BE2C (cell line): ENCODE results near the gene ATG4D.

Source experiments
- DNase-seq: peaks from one replicate; pipeline ENCODE4 v3.0.0-alpha.2; 2020
- H3K27me3 ChIP-seq: fragments of 250-450 bp; sonication (Bioruptor Pico); 2 replicates; pipeline ENCODE4 v1.5.1; 2020; ENCODE audit warnings: mild to moderate bottlenecking
- H3K36me3 ChIP-seq: fragments of 250-450 bp; sonication (Bioruptor Pico); 2 replicates; pipeline ENCODE4 v1.5.1; 2020; ENCODE audit warnings: mild to moderate bottlenecking
- H3K4me1 ChIP-seq: fragments of 250-450 bp; sonication (Bioruptor Pico); 2 replicates; pipeline ENCODE4 v1.5.1; 2020
- H3K4me3 ChIP-seq: 2 replicates; pipeline ENCODE4 v1.5.1; 2011; ENCODE audit warnings: low read depth, low read length
- H3K9me3 ChIP-seq: fragments of 250-450 bp; sonication (Bioruptor Pico); 2 replicates; pipeline ENCODE4 v1.5.1; 2020
- TF ChIP-seq, protein P1 (sequence below): IDR thresholded peaks from 2 replicates; pipeline ENCODE4 v1.5.1; 2012; ENCODE audit warnings: mild to moderate bottlenecking, low read depth, low read length

ATG4D gene

DNA sequence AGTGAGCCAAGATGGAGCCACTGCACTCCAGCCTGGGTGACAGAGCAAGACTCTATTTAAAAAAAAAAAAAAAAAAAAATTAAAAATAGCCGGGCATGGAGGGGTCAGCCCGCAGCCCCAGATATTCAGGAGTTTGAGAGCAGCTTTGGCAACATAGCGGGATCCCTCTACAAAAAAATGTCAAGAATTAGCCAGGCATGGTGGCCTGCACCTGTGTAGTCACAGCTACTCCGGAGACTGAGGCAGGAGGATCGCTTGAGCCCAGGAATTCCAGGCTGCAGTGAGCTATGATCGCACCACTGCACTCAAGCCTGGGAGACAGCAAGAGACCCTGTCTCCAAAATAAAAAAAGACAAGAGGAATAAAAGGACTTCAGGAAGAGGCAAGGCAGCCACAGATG, 42.7 kb downstream of the ATG4D start:
- H3K9me3 ChIP-seq, result no peaks in the 10 kb centered on the region
- H3K27me3 ChIP-seq, result peaks cover 22% of the 10 kb centered on the region
- H3K4me1 ChIP-seq, result no peaks in the 10 kb centered on the region
- H3K4me3 ChIP-seq, result no peak overlapping the region
- TF ChIP-seq, protein P1, sequence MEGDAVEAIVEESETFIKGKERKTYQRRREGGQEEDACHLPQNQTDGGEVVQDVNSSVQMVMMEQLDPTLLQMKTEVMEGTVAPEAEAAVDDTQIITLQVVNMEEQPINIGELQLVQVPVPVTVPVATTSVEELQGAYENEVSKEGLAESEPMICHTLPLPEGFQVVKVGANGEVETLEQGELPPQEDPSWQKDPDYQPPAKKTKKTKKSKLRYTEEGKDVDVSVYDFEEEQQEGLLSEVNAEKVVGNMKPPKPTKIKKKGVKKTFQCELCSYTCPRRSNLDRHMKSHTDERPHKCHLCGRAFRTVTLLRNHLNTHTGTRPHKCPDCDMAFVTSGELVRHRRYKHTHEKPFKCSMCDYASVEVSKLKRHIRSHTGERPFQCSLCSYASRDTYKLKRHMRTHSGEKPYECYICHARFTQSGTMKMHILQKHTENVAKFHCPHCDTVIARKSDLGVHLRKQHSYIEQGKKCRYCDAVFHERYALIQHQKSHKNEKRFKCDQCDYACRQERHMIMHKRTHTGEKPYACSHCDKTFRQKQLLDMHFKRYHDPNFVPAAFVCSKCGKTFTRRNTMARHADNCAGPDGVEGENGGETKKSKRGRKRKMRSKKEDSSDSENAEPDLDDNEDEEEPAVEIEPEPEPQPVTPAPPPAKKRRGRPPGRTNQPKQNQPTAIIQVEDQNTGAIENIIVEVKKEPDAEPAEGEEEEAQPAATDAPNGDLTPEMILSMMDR, result no peak
- H3K36me3 ChIP-seq, result no peaks in the 10 kb centered on the region
- DNase-seq, result no peak

DNA sequence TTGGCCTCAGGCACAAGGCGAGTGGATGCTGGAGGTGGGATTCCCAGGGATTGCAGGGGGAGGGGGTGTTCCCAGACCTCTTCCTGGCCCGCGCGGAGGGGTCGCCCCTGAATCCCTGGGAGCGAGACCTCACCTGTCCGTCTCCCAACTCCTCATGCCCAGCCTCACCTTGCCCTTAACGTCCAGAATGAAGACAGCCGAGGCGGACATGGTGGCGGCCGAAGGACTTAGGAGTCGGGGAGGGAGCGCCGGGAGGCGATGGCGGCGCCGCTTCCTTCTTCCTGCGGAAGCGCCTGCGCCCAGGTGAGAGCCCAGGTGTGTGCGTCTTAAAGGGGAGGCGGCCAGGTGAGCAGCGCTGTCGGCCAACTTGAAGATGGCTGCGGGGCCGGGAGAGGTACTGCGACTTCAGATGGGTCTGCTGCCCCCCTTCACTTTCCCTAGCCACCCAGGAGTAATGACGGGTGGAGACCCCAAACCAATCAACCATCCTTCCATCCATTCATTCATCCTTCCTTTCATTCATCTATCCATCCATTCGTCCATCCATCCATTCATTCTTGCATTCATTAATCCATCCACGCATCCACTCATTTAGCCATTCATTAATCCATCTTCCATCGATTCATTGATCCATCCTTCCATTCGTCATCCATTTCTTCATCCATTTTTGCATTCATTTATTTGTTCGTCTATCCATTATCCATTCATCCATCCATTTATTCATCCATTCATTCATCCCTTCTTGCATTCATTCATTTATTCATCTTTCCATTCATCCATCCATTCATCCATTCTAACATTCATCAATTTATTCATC, 43.5 kb downstream of the ATG4D start, which contains the start of gene AP1M2:
Gene AP1M2 (minus strand): TSS at position 291 of the 817 bp plus-strand sequence. CDS start 81 bp downstream, at position 210.
- no peak for DNase-seq
- peaks cover 22% of the 10 kb centered on the region for H3K27me3 ChIP-seq
- no peak within 1 kb of the TSS for H3K4me3 ChIP-seq
- TF ChIP-seq, protein P1, result no peak
- no peaks in the 10 kb centered on the region for H3K9me3 ChIP-seq
- no peaks in the 10 kb centered on the region for H3K36me3 ChIP-seq
- no peaks in the 10 kb centered on the region for H3K4me1 ChIP-seq

DNA sequence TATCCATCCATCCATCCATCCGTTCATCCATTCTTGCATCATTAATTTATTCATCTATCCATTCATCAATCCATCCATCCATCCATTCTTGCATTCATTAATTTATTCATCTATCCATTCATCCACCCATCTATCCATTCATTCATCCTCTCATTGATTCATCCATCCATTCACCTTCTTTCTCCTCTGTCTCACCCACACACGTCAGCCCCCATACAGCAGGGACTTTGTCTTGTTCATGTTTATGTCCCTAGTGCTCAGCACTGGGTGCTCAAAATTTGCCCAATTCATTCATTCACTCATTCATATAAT, 44.1 kb downstream of the ATG4D start:
- no peaks in the 10 kb centered on the region for H3K36me3 ChIP-seq
- no peaks in the 10 kb centered on the region for H3K4me1 ChIP-seq
- peaks cover 22% of the 10 kb centered on the region for H3K27me3 ChIP-seq
- no peaks in the 10 kb centered on the region for H3K9me3 ChIP-seq
- H3K4me3 ChIP-seq, result no peak overlapping the region
- TF ChIP-seq, protein P1, result no peak
- no peak for DNase-seq

DNA sequence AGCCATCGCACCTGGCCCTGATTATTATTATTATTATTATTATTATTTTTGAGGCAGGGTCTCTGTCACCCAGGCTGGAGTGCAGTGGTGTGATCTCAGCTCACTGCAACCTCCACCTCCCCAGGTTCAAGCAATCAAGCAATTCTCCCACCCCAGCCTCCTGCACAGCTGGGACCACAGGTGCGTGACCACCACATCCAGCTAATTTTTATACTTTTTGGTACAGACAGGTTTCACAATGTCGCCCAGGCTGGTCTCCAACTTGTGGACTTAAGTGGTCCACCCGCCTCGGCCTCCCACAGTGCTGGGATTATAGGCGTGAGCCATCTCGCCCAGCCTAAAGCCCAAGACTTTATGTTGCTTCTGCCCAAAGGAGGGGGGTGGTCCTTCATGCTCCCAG, 49.4 kb downstream of the ATG4D start:
- TF ChIP-seq, protein P1, result no peak
- H3K27me3 ChIP-seq, result peaks cover 15% of the 10 kb centered on the region
- no peaks in the 10 kb centered on the region for H3K4me1 ChIP-seq
- no peak overlapping the region for H3K4me3 ChIP-seq
- H3K36me3 ChIP-seq, result no peaks in the 10 kb centered on the region
- no peaks in the 10 kb centered on the region for H3K9me3 ChIP-seq
- no peak for DNase-seq

DNA sequence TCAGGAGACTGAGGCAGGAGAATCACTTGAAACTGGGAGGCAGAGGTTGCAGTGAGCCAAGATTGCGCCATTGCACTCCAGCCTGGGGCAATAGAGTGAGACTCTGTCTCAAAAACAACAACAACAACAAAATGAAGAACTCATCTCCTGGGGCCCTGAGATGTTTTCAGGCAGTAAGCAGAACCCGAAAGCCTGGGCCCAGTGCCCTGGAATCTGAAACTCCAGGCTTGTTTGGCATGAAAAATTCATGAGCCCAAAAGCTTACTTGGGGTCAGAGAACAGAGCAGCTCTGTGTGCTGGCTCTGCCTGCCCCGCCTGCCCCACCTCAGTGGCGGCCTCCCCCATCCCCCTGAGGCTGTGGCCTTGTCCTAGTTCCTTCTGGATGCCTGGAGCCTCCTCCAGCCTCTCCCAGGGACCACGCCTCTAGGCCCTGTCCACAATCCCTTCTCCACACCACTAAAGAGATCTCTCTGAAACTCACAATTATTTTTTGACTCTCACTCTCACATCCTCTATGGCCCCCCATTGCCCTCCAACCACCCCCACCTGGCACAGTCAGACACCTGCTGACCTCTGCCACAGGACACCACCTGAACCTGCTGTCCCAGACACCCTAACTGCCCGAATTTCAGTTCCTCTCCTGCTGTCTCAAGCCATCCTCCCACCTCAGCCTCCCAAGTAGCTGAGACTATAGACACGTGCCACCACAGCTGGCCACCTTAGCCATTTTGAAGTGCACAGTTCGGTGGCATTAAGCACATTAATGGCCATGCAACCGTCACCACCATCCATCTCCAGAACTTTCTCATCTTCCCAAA, 50.3 kb downstream of the ATG4D start:
- DNase-seq, result no peak
- no peaks in the 10 kb centered on the region for H3K9me3 ChIP-seq
- H3K36me3 ChIP-seq, result no peaks in the 10 kb centered on the region
- peaks cover 17% of the 10 kb centered on the region for H3K27me3 ChIP-seq
- TF ChIP-seq, protein P1, result no peak
- H3K4me1 ChIP-seq, result no peaks in the 10 kb centered on the region
- H3K4me3 ChIP-seq, result no peak overlapping the region

DNA sequence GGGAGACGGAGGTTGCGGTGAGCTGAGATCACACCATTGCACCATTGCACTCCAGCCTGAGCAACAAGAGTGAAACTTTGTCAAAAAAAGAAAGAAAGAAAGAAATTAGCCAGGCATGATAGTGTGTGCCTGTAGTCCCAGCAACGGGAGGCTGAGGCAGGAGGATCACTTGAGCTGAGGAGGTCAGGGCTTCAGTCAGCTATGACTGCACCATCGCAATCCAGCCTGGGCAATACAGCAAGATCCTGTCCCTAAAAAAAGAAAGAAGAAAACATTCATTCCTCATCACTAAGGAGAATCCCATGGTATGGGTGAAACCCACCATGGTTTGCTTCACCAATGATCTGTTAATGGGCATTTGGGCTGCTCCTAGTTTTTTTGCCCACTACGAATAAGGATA, 56.4 kb downstream of the ATG4D start:
- DNase-seq, result no peak
- H3K36me3 ChIP-seq, result no peaks in the 10 kb centered on the region
- H3K4me3 ChIP-seq, result no peak overlapping the region
- peaks cover 5% of the 10 kb centered on the region for H3K4me1 ChIP-seq
- TF ChIP-seq, protein P1, result no peak
- peaks cover 33% of the 10 kb centered on the region for H3K27me3 ChIP-seq
- H3K9me3 ChIP-seq, result no peaks in the 10 kb centered on the region
